Left ventricle myocardium superior (tissue), 1 donor: Measurements from ENCODE around the gene NTSR1. TPM values are rescaled to one million over a fixed set of nuclear protein-coding genes. Genes with fewer than 3 reads are reported as not detected.

Source experiments
- ATAC-seq: fragments of 200-7000 bp; cut with Tn5 transposase; one replicate; pipeline ENCODE4 v1.9.1; 2020; ENCODE audit warnings: mild to moderate bottlenecking, moderate library complexity
- DNase-seq: peaks from one replicate; pipeline ENCODE4 v3.0.0-alpha.2; 2020
- intact Hi-C: fragments of 100-400 bp; cut with micrococcal nuclease; formaldehyde crosslinking; loops from one replicate; pipeline ENCODE4 v1.11.0; 2022
- total RNA-seq: library from RNA; stranded (reverse); fragmentation: NEBNext Ultra II Directional; extraction: Animal tissue kit (Norgen Biotek cat#: 25700); gene quantifications from one replicate; pipeline ENCODE4 v1.2.1, GENCODE V29; 2021
- donor health status: DM: no; HTN: yes; CAD: no; lungs with severe emphysema.

The NTSR1 gene
- total RNA-seq, 1 donor from 2014 or later: not detected

DNA sequence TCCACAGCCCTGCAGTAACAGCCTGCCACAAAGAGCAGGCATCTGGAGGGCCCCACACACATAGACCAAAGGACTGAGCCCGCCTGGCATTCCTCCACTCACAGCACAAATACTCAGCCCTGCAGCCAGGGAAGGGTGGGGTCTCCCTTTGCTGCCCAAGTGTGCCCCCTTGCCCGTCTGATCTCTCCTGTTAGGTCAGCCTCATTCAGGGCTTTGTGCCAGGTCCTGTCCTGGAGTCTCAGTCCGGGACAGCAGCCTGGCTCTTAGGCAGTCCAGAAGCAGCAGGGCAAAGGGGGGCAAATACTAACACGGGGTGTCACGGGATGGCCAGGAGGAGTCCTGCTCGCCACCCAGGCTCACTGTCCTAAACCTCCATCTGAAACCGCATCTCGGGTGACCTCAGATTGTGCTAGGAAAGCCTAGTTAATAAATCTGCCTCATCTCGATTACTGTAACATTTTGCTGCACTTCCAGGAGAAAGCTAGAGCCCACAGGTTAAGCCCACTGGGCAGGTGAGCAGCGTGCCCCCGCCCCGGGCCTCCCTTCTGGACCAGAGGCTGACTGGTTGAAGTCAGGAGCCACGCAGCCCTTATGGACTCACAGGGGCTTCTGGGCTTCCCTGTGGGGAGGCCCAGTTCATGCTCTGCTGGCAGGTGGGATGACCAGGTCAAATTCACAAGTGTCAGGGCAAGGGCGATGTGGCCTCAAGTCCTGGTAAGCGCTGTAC is 92.8 kb downstream of the NTSR1 start:
- ATAC-seq (peak; percentile 43), DNase-seq (no peak)
- intact Hi-C loops: loop anchor here (10.0 kb wide), 1 partner anchor 137 kb away; no protein-coding TSS in a partner anchor

DNA sequence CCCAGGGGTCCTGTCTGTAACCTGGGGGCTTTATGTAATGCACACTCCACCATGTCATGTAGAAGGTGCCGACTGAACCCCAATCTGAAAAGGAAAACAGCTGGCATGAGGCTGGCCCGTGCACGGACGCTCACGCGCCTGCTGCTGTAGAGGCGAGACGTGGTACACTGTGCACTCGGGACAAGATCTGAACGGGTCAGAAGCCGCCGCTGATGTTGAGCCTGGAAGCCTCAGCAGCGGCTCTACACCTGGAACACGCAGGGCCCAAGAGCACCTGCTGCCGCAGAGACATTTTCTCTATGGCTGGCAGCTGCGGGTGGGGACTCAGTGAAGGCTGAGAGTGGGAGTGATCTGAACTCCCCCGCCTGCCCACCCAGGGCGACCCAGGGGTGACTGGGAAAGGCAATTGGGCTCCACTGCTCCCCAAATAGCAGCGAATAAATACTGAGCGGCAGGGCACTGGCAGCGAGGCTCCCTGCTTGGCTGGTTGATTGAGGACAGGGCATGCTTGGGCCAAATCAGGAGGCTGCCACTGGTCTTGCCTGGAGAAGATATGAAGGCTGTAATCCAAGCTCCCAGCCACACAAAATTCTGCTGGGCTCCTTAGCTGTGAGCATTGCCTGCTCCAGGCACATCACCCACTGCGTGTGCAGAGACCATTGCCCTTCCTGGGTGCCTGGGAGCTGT is 93.5 kb downstream of the NTSR1 start:
- intact Hi-C loops: loop anchor here (10.0 kb wide), 1 partner anchor 137 kb away; no protein-coding TSS in a partner anchor
- DNase-seq (no peak), ATAC-seq (peak; percentile 55)

DNA sequence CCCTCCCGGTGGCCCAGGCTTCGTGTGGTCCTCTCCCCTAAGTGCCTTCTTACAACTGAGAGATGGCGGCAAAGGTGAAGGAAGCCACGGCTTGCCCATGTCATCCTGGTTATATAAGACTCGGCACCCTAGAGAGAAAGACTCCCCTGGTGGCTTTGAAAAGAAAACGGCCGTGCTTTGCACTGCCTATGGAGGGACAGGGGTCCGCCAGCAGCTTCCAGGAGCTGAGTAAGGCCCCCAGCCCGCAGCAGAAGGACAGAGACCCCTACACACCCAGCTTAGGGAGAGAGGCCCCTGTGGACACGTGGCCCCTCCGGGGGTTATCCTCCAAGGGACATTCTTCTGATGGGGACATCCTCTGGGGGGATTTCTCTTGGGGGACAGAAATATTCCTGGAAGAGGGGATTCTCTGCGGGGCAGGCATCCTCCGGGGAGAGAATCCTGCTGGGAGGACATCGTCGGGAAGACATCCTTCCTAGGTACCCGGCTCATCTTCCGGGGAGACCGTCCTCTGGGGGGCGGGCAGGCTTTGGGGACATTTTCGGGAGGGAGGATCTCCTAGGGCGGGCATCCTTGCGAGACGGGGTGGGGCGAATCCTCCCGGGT is 95.5 kb downstream of the NTSR1 start:
- DNase-seq: no peak
- no peak for ATAC-seq
- intact Hi-C loops: loop anchor here (10.0 kb wide), 1 partner anchor 139 kb away; no protein-coding TSS in a partner anchor

DNA sequence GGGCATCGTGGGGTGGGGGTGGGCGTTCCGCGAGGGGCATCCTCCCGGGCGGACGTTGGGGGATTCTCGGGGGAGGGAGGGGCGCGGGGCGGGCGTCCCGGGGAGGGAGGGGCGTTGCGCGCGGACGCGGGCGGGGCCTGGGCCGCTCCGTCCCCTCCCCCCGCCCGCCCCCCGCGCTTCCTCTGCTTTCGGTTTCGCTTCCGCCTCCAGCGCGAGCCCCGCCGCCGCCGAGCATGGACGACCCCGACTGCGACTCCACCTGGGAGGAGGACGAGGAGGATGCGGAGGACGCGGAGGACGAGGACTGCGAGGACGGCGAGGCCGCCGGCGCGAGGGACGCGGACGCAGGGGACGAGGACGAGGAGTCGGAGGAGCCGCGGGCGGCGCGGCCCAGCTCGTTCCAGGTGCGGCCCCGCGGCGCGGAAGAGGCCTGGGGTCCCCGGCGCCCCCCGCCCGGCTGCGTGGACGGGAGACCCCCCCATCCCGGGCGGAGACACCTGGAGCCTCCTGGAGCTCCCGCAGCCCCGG is 96.1 kb downstream of the NTSR1 start, which contains the start of gene OGFR:
Gene OGFR, plus strand, starts transcription at position 209 of the 528 bp plus-strand sequence. Its CDS starts 25 bp downstream, at position 234.
- intact Hi-C loops: loop anchor here (10.0 kb wide), 1 partner anchor 140 kb away; no protein-coding TSS in a partner anchor
- peak; percentile 51 for ATAC-seq
- peak; percentile 84 for DNase-seq

DNA sequence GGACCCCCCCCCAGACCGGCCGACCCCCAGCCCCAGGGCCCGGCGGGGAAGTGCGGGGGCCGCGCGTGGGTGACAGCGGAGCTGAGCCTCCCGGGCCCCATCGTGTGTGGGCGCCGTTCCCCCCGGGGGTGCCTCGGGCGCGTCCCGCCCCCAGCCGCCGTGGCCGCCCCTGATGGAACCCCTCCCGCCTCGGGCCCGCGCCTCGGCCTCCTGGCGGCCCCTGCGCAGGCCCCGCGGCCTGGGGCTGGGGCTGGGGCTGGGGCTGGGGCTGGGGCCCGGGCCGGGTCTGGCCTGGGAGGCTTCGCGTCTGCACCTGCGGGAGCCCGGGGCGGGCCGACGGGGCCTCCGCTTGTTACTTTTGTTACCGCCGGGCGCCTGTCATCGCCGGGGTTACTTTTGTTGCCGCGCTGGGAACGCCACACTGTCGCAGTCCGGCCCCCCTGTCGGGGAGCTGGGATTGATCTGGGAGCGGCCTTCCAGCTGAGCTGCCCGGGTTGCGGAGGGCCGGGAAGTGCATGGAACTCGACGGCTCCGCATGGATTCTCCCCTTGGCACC is 96.6 kb downstream of the NTSR1 start:
- DNase-seq (no peak), ATAC-seq (peak; percentile 27)
- intact Hi-C loops: loop anchor here (10.0 kb wide), 1 partner anchor 140 kb away; no protein-coding TSS in a partner anchor

DNA sequence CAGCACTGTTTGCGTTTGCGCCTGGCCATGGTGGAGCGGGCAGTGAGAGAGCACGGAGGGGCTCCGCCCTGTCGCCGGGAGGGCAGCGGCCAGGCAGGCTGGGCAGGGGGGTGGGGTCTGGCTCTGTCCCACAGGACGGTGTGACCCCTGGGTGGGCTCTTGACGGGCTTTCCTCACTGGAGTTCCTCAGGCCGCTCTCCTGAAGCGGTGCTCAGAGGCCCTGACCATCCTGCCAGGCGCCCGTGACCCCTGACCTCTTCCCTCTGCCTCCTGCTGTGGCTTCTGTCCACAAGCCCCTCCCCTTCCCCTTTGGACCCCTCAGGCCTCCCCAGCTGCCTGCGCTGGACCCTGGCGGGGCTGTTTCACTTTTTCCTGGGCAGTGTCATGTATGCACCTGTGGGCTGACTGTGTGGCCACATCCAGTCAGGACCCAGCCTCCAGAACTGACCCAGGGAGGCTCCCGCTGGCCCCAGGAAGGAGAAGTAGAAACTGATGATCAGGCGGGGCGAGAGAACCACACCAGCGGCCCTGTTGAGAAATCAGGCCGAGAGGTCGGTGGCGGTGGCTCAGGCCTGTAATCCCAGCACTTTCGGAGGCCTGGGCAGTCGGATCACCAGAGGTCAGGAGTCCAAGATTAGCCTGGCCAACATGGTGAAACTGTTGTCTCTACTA is 97.2 kb downstream of the NTSR1 start:
- DNase-seq: peak; percentile 64
- intact Hi-C loops: loop anchor here (10.0 kb wide), 1 partner anchor 141 kb away; no protein-coding TSS in a partner anchor
- ATAC-seq: peak; percentile 2

DNA sequence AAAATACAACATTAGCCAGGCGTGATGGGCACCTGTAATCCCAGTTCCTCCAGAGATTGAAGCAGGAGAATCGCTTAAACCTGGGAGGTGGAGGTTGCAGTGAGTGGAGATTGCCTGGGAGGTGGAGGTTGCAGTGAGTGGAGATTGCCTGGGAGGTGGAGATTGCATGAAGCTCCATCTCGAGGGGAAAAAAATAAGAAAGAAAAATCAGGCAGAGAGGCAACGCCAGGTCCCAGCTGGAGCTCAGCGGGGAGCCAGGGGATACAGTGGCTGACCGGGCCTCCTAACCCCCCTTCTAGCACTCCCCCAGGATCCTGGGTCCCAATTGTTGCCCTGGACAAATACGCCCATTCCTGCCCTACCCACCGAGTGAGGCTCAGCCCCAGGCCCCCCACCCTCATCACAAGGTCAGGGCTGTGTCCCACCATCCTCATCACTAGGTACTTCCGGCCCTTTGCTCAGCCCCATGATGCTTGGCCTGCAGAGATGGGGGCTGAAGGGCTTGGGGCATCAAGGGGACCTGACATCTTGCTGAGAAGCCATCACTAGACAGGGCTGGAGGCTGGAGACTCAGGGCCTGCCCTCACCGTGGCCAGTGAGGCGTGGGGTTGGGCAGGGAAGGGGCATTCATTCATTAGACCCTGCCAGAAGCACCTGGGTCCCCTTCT is 97.9 kb downstream of the NTSR1 start:
- no peak for DNase-seq
- intact Hi-C loops: loop anchor here (10.0 kb wide), 1 partner anchor 142 kb away; no protein-coding TSS in a partner anchor
- no peak for ATAC-seq

DNA sequence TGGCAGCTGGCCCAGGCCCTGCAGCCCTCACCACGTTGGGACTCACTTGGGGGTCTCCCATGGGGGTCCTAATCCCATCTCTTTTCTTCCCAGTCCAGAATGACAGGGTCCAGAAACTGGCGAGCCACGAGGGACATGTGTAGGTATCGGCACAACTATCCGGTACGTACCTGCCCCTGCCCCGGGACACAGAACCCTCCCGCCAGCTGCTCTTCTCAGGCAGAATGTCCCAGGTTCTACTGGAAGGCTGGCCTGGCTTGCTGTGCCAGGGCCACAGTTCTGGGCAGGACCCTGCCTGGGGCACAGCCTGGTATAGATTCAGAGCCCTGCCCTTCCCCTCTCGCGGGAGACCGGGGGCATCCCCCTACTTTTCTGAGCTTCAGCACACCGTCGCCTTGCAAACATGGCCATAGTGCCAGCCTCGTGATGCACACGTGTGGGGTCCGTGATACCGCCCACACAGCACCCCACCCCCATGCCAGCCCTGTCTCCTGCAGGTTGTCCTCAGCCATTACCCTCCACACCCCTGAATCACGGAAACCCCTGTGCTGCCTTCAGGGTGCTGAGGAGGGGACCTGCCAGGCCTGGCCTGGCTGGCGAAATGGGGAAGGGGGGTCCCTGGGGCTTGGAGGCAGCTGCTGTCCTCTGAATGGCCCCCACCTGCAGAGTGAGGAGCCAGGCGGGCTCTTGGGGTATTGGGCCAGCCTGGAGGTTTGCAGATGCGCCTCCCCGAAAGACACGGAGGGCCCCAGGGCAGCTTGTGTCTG is 99.0 kb downstream of the NTSR1 start:
- no peak for ATAC-seq
- intact Hi-C loops: loop anchor here (10.0 kb wide), 1 partner anchor 143 kb away; no protein-coding TSS in a partner anchor

DNA sequence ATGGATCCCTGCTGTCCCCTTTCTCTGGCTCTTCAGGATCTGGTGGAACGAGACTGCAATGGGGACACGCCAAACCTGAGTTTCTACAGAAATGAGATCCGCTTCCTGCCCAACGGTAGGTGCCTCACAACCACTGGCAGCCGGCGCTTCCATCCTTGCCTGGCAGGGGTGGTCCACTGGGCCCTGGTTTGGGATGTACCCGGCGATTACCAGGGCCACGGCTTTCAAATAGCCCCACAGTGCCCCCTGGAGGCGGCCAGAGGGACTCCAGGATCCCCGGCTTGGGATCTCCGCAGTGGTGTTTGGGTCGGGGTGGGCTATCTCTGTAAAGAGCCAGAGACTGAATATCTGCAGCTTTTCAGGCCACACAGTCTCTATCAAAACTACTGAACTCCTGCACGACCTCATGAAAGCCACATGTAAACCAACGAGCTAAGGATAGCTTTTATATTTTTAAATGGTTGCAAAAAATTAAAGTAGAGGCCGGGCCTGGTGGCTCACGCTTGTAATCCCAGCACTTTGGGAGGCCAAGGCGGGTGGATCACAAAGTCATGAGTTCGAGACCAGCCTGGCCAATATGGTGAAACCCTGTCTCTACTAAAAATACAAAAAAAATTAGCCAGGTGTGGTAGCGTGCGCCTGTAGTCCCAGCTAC is 99.7 kb downstream of the NTSR1 start:
- ATAC-seq (peak; percentile 58), DNase-seq (peak; percentile 82)
- intact Hi-C loops: loop anchor here (10.0 kb wide), 1 partner anchor 144 kb away; no protein-coding TSS in a partner anchor

More for the DNA sequence above, 99.0 kb downstream of the NTSR1 start:
- DNase-seq: no peak

DNA sequence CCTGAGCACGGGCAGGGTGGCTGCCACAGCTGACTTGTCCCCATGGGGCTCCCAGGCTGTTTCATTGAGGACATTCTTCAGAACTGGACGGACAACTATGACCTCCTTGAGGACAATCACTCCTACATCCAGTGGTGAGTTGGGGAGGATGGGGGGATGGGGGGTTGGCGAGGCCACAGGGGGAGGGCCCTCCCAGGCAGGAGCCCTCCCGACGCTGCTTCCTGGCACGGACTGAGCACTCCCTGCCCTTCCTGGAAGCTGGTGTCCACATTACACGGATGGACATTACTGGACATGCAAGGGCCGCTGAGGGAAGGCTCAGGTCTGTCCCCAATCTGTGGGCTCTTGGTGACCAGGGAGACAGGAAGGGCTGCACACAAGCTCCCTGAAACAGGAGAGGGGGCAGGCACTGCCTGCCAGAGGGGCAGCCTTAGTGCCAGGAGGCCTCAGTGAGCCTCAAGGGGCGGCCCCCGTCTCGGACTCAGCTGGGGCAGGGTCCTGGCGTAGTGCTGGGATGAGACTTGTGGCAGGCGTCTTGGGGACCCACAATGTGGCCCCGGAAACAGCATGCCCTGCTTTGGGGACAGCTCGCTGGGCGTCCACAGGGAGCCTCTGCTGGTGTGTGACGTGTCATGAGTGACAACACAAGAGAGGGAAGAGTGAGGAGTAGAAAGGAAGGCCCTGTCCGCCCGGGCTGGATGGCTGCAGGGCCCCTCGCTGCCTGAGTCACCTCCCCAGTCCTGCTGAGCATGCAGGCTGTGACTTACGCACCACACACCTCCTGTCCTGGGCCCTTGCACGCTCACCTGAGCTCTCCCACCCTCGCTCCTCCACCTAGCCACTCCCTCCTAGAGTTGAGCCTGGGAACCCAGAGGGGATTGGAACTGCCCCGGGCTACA is 101.1 kb downstream of the NTSR1 start:
- DNase-seq (no peak), ATAC-seq (no peak)
- intact Hi-C loops: loop anchor here (10.0 kb wide), 1 partner anchor 145 kb away; no protein-coding TSS in a partner anchor

DNA sequence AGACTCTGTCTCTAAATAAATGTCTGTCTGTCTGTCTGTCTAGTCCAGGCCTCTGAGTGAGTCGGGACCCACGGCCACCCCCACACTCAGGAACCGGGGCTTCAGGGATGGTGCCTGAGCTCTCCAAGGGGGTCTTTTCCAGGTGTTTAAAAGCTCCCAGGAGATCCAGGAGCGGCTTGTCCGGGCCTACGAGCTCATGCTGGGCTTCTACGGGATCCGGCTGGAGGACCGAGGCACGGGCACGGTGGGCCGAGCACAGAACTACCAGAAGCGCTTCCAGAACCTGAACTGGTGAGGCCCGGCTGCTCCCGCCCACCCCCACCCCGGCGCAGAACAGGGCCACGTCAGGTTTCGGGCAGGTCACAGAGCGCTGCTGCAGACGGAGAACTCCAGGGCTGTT is 102.7 kb downstream of the NTSR1 start:
- intact Hi-C loops: no loop called here
- no peak for DNase-seq

DNA sequence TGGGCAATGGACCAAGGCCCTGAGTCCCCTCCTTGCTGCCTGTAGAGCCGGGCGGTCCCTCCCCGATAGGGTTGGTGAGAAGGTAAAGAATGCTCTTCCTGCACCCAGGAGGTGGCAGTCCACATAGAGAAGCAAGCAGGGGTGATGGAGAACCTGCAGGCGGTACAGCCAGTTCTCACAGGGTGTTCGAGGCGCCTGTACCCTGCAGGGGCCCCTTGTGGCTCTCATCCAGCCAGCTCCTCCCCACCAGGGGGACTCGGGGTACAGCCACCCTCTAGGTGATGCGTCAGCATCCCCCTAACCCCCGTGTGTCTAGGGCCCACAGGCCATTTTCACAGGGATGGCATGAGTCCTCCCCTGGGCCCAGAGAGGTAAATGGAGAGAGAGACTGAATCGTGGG is 103.1 kb downstream of the NTSR1 start:
- intact Hi-C loops: no loop called here
- DNase-seq (no peak), ATAC-seq (no peak)

More for the DNA sequence above, 102.7 kb downstream of the NTSR1 start:
- no peak for ATAC-seq
